Hindlimb muscle (tissue), 1 donor: ENCODE results near the gene UCP3. TPM values are rescaled to one million over a fixed set of nuclear protein-coding genes. Genes with fewer than 3 reads are reported as not detected.

ENCODE experiments used
- DNase-seq: peaks from one replicate; pipeline ENCODE4 v3.0.0-alpha.2; 2013
- polyA plus RNA-seq: library from polyadenylated mRNA; unstranded; fragments of 120-200 nt; gene quantifications from one replicate; pipeline ENCODE4 v1.2.1, GENCODE V29; 2013; ENCODE audit not compliant: insufficient read length

Gene UCP3
- polyA plus RNA-seq, 1 donor, result 4.7 TPM

- DNase-seq, result no peak
Observed at GRCh38 chr11:73976451-73977151, 32.3 kb downstream of the UCP3 start.

GRCh38 chr11:73975479-73975757, 33.5 kb downstream of the UCP3 start:
- no peak for DNase-seq

- DNase-seq, result no peak
Observed at GRCh38 chr11:73974604-73975478, 34.0 kb downstream of the UCP3 start.

- DNase-seq, result no peak
Observed at GRCh38 chr11:73972620-73973449, 36.0 kb downstream of the UCP3 start.

GRCh38 chr11:73972187-73972586, 36.7 kb downstream of the UCP3 start:
- no peak for DNase-seq

- no peak for DNase-seq
Observed at GRCh38 chr11:73971175-73971719, 37.6 kb downstream of the UCP3 start.

GRCh38 chr11:73969991-73970800, 38.7 kb downstream of the UCP3 start:
- no peak for DNase-seq

GRCh38 chr11:73969091-73969490, 39.8 kb downstream of the UCP3 start:
- no peak for DNase-seq

GRCh38 chr11:73968356-73968966, 40.4 kb downstream of the UCP3 start:
- no peak for DNase-seq

GRCh38 chr11:73965764-73966121, 43.1 kb downstream of the UCP3 start:
- no peak for DNase-seq

- no peak for DNase-seq
Observed at GRCh38 chr11:73965076-73965763, 43.7 kb downstream of the UCP3 start.

GRCh38 chr11:73963861-73964260, 45.0 kb downstream of the UCP3 start:
- DNase-seq, result no peak

GRCh38 chr11:73962101-73962705, 46.7 kb downstream of the UCP3 start:
- DNase-seq, result no peak

GRCh38 chr11:73961321-73961720, 47.6 kb downstream of the UCP3 start:
- DNase-seq, result no peak

GRCh38 chr11:73958521-73959141, 50.3 kb downstream of the UCP3 start:
- DNase-seq, result no peak

- DNase-seq, result no peak
Observed at GRCh38 chr11:73957654-73958361, 51.1 kb downstream of the UCP3 start.

- DNase-seq, result no peak
Observed at GRCh38 chr11:73956876-73957653, 51.8 kb downstream of the UCP3 start.

GRCh38 chr11:73951797-73952196, 57.1 kb downstream of the UCP3 start:
- no peak for DNase-seq
